Measurements from ENCODE around the gene KRT83.
A peak's percentile ranks its signal among the peaks of the same experiment; 100 is the strongest.

KRT83 gene

DNA sequence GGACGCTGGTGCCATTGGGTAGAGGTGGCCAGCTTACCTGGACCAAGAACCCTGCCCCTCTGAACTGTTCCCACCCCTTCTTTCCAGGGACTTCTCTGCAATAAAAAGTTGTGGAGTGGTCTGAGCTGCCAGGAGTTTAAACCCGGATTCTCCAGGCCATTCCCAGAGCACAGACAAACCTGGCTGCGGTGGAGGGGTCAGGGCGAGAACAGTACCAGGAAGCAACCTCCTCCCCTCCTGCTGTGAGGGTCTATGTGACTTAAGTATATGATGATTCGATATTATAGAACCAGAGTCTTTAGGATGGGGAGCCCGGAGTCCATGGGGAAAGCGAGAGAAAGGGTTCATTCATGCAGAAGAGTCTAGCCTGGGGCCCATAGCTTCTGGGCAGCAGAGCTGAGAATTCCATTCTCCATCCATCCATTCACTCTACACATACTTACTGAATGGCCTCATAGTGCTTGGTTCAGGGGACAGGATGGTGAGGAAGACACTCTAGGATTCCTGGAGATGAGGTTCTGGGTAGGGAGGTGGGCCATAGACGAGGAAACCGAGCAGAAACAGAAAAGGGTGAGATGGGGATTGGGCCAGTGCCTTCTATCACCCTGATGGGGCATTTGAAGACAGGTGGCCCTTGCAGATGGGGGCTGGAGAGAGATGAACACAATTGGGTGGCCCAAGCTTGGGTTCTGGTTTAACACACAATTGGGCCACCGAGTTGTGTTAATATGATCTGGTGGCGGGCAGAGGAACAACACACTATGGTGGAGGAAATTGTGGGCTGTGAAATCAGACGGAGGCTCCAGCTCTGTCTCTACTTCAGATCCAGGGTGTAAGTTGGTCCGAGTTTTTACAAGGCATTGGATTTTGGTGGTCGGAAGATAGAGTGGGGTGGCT is 41.5 kb downstream of the KRT83 start:
- H3K4me3 ChIP-seq (ENCODE audit: low read length) = no peak overlapping the region
- TF ChIP-seq, protein P1, sequence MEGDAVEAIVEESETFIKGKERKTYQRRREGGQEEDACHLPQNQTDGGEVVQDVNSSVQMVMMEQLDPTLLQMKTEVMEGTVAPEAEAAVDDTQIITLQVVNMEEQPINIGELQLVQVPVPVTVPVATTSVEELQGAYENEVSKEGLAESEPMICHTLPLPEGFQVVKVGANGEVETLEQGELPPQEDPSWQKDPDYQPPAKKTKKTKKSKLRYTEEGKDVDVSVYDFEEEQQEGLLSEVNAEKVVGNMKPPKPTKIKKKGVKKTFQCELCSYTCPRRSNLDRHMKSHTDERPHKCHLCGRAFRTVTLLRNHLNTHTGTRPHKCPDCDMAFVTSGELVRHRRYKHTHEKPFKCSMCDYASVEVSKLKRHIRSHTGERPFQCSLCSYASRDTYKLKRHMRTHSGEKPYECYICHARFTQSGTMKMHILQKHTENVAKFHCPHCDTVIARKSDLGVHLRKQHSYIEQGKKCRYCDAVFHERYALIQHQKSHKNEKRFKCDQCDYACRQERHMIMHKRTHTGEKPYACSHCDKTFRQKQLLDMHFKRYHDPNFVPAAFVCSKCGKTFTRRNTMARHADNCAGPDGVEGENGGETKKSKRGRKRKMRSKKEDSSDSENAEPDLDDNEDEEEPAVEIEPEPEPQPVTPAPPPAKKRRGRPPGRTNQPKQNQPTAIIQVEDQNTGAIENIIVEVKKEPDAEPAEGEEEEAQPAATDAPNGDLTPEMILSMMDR (IDR thresholded peaks at IDR 0.05; ENCODE audit: insufficient read depth, low read depth, low read length, missing control alignments) = no peak
- DNase-seq (ENCODE audit: low read depth) = no peak

DNA sequence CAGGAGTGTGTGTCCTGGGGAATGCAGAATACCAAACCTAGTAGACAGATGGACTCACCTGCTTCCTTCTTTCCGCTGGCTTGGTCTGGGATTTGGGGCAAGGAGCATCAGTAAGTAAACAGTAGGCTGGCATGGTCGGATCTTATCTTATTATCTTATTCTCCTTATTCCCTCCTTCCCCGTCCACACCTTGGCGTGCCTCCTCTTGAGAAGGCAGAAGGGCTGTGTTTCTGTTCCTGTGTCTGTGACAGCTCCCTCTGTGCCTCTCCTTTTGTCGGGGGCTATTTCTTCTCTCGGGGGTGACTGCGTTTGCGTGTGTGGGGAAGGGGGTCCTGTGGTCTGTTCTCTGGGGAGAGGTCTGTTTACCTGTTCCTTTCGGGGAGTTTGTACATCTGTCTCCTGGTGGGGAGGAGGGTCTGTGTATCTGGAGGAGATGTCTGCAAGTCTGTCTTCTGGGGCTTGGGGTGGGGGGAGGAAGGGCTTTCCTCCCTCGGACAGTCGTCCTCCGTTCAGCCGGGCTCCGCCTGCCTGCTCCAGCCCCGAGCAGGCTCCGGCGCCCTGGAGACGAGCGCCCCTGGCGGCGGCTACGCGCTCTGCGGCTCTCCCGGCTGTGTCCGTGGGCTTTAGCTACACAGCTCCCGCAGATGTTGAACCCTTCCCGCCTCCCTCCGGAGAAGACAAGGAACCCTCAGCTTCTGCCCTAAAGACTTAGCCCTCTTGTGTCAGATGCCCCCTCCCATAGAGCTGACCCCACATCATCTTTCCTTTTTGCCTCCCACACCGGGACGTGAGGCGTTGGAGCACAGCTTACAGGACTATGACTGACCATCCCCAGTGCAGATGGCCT is 42.4 kb downstream of the KRT83 start:
- peak overlapping the region; percentile 35 for H3K4me3 ChIP-seq (ENCODE audit: low read length)
- TF ChIP-seq, protein P1 (IDR thresholded peaks at IDR 0.05; ENCODE audit: insufficient read depth, low read depth, low read length, missing control alignments) = peak; percentile 82

DNA sequence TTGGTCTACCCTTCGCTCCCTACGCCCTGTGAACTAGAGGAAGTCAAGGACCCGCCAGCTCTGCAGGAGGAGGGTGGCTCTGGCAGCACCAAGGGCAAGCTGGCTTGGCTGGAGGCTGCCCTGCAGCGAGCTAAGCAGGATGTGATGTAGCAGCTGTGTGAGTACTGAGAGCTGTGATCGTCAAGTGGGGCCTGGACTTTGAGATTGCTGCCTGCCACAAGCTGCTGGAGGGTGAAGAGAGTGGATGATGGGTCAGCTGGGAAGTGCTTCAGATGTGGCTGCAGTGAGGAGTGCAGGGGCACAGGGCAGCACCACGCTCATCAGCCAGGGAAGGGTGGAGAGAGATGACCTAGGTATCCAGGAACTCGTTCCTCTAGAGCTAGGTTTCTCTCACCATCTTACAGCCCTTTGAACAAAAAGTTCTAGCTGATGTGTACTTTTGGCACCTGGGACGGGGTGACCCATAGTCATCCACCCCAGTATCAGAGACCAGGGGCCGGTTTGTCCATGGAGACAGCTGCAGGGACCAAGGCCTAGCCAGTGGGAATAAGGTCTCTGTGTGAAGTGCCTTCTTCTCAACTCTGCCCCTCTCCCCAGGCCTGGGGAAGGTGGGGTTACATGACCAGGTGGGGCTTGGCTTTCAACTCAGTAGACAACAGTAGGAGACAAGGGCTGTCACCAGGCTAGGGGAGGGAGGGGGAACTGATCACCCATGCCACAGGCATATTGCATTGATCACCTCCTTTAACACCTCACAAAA is 43.5 kb downstream of the KRT83 start:
- TF ChIP-seq, protein P1 (IDR thresholded peaks at IDR 0.05; ENCODE audit: insufficient read depth, low read depth, low read length, missing control alignments) = no peak
- H3K4me3 ChIP-seq (ENCODE audit: low read length) = no peak overlapping the region
- no peak for DNase-seq (ENCODE audit: low read depth)

More for the DNA sequence above, 42.4 kb downstream of the KRT83 start:
- DNase-seq (ENCODE audit: low read depth) = peak; percentile 76

DNA sequence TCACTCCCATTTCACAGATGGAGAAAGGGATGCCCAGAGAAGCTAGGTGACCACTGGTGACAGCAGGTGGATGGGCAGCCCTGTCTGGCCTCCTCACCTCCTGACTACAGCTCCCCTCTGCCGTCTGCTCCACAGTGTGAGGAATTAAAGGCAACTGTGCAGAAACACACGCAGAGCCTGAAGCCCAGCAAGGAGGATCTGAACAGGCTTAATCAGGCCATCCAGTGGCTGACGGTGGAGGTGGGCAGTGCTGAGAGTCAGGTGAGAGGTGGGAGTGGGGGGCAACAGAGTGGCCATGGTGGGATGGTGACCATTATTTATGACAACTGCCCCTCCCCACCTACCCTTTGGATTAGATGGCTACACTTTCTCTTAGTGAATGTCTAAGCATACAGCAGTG is 45.5 kb downstream of the KRT83 start:
- TF ChIP-seq, protein P1 (IDR thresholded peaks at IDR 0.05; ENCODE audit: insufficient read depth, low read depth, low read length, missing control alignments) = no peak
- no peak overlapping the region for H3K4me3 ChIP-seq (ENCODE audit: low read length)
- no peak for DNase-seq (ENCODE audit: low read depth)

DNA sequence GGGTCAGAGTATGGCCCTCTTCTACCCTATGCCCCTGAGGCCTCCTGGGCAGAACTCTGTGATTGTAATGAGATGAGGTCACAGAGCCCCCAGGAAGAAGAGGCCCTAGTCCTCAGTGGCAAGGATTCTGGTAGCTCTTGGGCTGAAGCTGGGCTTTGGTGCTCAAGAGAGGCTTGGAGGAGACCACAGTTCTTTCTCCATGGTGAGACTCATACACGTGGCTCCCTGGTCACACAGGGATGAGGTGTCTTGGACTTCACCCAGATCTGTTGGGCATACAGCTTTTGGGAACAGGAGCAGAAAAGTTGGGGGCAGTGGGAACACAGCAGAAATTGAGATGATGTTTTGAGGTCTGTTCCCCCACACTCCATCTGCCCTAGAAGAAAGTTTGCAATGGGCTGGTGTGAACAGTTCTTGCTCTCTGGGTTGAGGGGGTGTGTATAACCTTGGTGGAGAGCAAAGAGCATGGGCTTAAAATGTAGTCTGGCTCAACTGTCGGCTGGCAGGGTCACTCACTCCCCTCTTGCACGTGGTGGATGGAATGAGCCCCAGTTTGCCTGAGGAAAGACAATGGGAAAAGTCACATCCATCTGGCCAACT is 46.6 kb downstream of the KRT83 start, which contains the start of gene KRT86:
TSS of gene KRT86 (plus strand) at position 125 of the 600 bp plus-strand sequence. CDS start 27,272 bp downstream, outside the sequence.
- DNase-seq (ENCODE audit: low read depth) = no peak
- TF ChIP-seq, protein P1 (IDR thresholded peaks at IDR 0.05; ENCODE audit: insufficient read depth, low read depth, low read length, missing control alignments) = no peak
- no peak within 1 kb of the TSS for H3K4me3 ChIP-seq (ENCODE audit: low read length)

DNA sequence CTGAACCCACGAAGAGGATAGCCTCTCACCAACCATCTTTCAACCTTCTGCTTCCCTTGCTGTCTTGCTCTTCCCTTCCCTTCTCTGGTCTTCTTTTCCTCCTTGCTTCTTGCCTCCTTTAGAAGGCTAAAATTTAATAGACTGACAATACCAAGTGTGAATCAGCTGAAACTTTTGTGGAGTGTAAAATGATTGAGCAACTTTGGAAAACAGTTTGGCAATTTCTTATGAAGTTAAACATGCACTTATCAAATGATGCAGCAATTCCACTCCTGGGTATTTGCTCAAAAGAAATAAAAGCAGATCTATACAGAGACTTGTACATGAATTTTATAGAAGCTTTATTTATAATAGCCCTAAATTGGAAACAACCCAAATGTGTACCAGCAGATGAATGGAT is 50.0 kb downstream of the KRT83 start:
- TF ChIP-seq, protein P1 (IDR thresholded peaks at IDR 0.05; ENCODE audit: insufficient read depth, low read depth, low read length, missing control alignments) = no peak
- DNase-seq (ENCODE audit: low read depth) = peak; percentile 78
- H3K4me3 ChIP-seq (ENCODE audit: low read length) = no peak overlapping the region
